ENCODE measurements around the gene BCL2L13. TPM values are rescaled to one million over a fixed set of nuclear protein-coding genes. Genes with fewer than 3 reads are reported as not detected.

Gene BCL2L13
- total RNA-seq, 2 donors from 2014 or later: 56.5 to 64.1 TPM

GRCh38 chr22:17726006-17726927 lies 87.7 kb downstream of the BCL2L13 start:
- no peaks in the 10 kb centered on the region for H3K9me3 ChIP-seq
- peaks cover 39% of the 10 kb centered on the region for H3K36me3 ChIP-seq
- no peaks in the 10 kb centered on the region for H3K27me3 ChIP-seq
- no peak for DNase-seq (ENCODE audit: low spot score)
- no peak overlapping the region for H3K4me3 ChIP-seq
- TF ChIP-seq, protein P1, sequence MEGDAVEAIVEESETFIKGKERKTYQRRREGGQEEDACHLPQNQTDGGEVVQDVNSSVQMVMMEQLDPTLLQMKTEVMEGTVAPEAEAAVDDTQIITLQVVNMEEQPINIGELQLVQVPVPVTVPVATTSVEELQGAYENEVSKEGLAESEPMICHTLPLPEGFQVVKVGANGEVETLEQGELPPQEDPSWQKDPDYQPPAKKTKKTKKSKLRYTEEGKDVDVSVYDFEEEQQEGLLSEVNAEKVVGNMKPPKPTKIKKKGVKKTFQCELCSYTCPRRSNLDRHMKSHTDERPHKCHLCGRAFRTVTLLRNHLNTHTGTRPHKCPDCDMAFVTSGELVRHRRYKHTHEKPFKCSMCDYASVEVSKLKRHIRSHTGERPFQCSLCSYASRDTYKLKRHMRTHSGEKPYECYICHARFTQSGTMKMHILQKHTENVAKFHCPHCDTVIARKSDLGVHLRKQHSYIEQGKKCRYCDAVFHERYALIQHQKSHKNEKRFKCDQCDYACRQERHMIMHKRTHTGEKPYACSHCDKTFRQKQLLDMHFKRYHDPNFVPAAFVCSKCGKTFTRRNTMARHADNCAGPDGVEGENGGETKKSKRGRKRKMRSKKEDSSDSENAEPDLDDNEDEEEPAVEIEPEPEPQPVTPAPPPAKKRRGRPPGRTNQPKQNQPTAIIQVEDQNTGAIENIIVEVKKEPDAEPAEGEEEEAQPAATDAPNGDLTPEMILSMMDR (IDR thresholded peaks at IDR 0.05): no peak
- H3K27ac ChIP-seq: peak overlapping the region; percentile 68 to 80
- H3K4me1 ChIP-seq: peaks cover 0 to 29% of the 10 kb centered on the region in 2 donors

GRCh38 chr22:17726928-17727897 lies 88.7 kb downstream of the BCL2L13 start:
- TF ChIP-seq, protein P1 (IDR thresholded peaks at IDR 0.05): no peak
- peak overlapping the region; percentile 40 to 80 for H3K27ac ChIP-seq
- peaks cover 49% of the 10 kb centered on the region for H3K36me3 ChIP-seq
- no peaks in the 10 kb centered on the region for H3K27me3 ChIP-seq
- no peak for DNase-seq (ENCODE audit: low spot score)
- no peaks in the 10 kb centered on the region for H3K9me3 ChIP-seq
- H3K4me1 ChIP-seq: peaks cover 0 to 29% of the 10 kb centered on the region in 2 donors
- H3K4me3 ChIP-seq: no peak overlapping the region

DNA sequence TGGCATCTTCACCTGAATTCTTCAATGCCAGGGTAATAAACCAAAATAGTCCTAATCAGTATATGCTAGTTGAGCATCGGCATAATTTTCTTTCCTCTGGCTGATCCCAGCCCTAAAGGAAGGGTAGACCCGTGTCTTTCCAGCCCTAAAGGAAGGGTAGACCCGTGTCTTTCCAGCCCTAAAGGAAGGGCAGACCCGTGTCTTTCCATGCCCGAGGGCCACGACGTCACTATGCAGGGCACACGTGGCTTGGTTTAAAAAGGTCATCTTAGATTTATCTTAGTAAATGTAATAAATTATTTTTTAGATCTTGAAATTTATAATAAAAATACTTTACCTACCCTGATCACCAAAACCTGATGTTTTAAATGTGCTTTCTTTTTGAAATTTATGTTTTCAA lies 90.2 kb downstream of the BCL2L13 start:
- peaks cover 65% of the 10 kb centered on the region for H3K36me3 ChIP-seq
- H3K9me3 ChIP-seq: no peaks in the 10 kb centered on the region
- H3K4me3 ChIP-seq: no peak overlapping the region
- H3K27me3 ChIP-seq: no peaks in the 10 kb centered on the region
- TF ChIP-seq, protein P1 (IDR thresholded peaks at IDR 0.05): no peak
- no peak for DNase-seq (ENCODE audit: low spot score)
- H3K4me1 ChIP-seq: peaks cover 0 to 29% of the 10 kb centered on the region in 2 donors
- H3K27ac ChIP-seq: no peak overlapping the region

DNA sequence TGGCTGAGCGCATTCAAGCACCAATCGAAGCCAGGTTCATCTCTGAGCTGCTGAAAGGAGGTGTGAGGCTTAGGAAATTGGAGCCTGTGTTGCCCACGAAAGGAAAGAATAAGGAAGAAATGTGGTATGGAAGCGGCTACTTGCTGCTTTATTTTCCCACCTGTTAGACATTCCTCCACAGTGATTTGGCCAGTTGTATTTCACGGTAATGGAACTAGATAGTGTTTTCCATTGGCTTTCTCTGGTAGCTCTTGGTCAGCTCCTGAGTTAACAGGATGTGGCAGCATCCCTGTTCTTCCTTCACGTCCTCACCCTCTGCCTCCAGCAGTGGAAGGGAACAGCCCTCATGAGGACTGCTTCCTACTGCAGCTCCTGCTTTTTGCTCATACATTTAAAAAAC lies 91.0 kb downstream of the BCL2L13 start:
- no peaks in the 10 kb centered on the region for H3K27me3 ChIP-seq
- no peaks in the 10 kb centered on the region for H3K9me3 ChIP-seq
- TF ChIP-seq, protein P1 (IDR thresholded peaks at IDR 0.05): no peak
- H3K36me3 ChIP-seq: peaks cover 72% of the 10 kb centered on the region
- peaks cover 0 to 21% of the 10 kb centered on the region in 2 donors for H3K4me1 ChIP-seq
- no peak overlapping the region for H3K4me3 ChIP-seq
- DNase-seq (ENCODE audit: low spot score): no peak
- H3K27ac ChIP-seq: no peak overlapping the region

- Histone ChIP-seq H3K4me1 (peaks cover 0 to under 1% of the 10 kb centered on the region in 2 donors), H3K9me3 (no peaks in the 10 kb centered on the region), H3K27me3 (no peaks in the 10 kb centered on the region), H3K27ac (no peak overlapping the region), H3K36me3 (peaks cover 73% of the 10 kb centered on the region), H3K4me3 (no peak overlapping the region)
- DNase-seq (ENCODE audit: low spot score): no peak
- TF ChIP-seq, protein P1 (IDR thresholded peaks at IDR 0.05): no peak
Measured at GRCh38 chr22:17732251-17732854, 93.8 kb downstream of the BCL2L13 start.

Measured in right atrium auricular region (tissue), 2 donors.